ENCODE measurements around the gene FBXL17.

The FBXL17 gene

GRCh38 chr5:108379722-108380530 lies 2.0 kb downstream of the FBXL17 start:
- no peak for DNase-seq

- DNase-seq: no peak
These were observed 6.1 kb downstream of the FBXL17 start for GRCh38 chr5:108375768-108376167.

- no peak for DNase-seq
These were observed 8.5 kb downstream of the FBXL17 start for GRCh38 chr5:108373426-108373825.

- DNase-seq: no peak
These were observed 9.5 kb downstream of the FBXL17 start for GRCh38 chr5:108372369-108372768.

- no peak for DNase-seq
These were observed 10.6 kb downstream of the FBXL17 start for GRCh38 chr5:108371263-108371662.

GRCh38 chr5:108369167-108369566 lies 12.7 kb downstream of the FBXL17 start:
- no peak for DNase-seq

- DNase-seq: no peak
These were observed 14.1 kb downstream of the FBXL17 start for GRCh38 chr5:108367679-108368334.

GRCh38 chr5:108366500-108366899 lies 15.4 kb downstream of the FBXL17 start:
- DNase-seq: no peak

GRCh38 chr5:108361771-108362170 lies 20.1 kb downstream of the FBXL17 start:
- DNase-seq: no peak

- no peak for DNase-seq
These were observed 20.7 kb downstream of the FBXL17 start for GRCh38 chr5:108361239-108361638.

- no peak for DNase-seq
These were observed 21.6 kb downstream of the FBXL17 start for GRCh38 chr5:108360280-108360679.

GRCh38 chr5:108356286-108356685 lies 25.6 kb downstream of the FBXL17 start:
- DNase-seq: no peak

GRCh38 chr5:108353087-108353486 lies 28.8 kb downstream of the FBXL17 start:
- no peak for DNase-seq

- DNase-seq: no peak
These were observed 36.2 kb downstream of the FBXL17 start for GRCh38 chr5:108345541-108346171.

GRCh38 chr5:108344103-108344822 lies 37.6 kb downstream of the FBXL17 start:
- DNase-seq: no peak

GRCh38 chr5:108341866-108342265 lies 40.0 kb downstream of the FBXL17 start:
- DNase-seq: no peak

GRCh38 chr5:108340131-108340530 lies 41.8 kb downstream of the FBXL17 start:
- DNase-seq: no peak

GRCh38 chr5:108339220-108339619 lies 42.7 kb downstream of the FBXL17 start:
- no peak for DNase-seq

- no peak for DNase-seq
These were observed 47.7 kb downstream of the FBXL17 start for GRCh38 chr5:108334225-108334624.

- no peak for DNase-seq
These were observed 54.9 kb downstream of the FBXL17 start for GRCh38 chr5:108326982-108327381.

- DNase-seq: no peak
These were observed 57.0 kb downstream of the FBXL17 start for GRCh38 chr5:108324886-108325285.

- DNase-seq: no peak
These were observed 60.6 kb downstream of the FBXL17 start for GRCh38 chr5:108321341-108321740.

- no peak for DNase-seq
These were observed 61.7 kb downstream of the FBXL17 start for GRCh38 chr5:108320231-108320630.

Data from right kidney (tissue), 1 donor.